Duodenal mucosa (tissue), 2 donors: ENCODE data around the gene POLN.

ENCODE experiments used
- H3K27ac ChIP-seq: one replicate; pipeline ENCODE4 v1.7.0; 2013; ENCODE audit warnings: low read depth, low read length
- H3K27me3 ChIP-seq, 2 donors: one replicate each; pipeline ENCODE4 v1.7.0; 2013; ENCODE audit warnings: low read length in 2 of 2, control low read depth in 1 of 2; ENCODE audit not compliant: insufficient read depth in 2 of 2, control insufficient read depth in 1 of 2
- H3K36me3 ChIP-seq, 2 donors: one replicate each; pipeline ENCODE4 v1.7.0; 2013; ENCODE audit warnings: low read length in 2 of 2, control low read depth in 1 of 2; ENCODE audit not compliant: insufficient read depth in 2 of 2, control insufficient read depth in 1 of 2
- H3K4me1 ChIP-seq, 2 donors: one replicate each; pipeline ENCODE4 v1.7.0; 2013; ENCODE audit warnings: low read length in 2 of 2, control low read depth in 1 of 2; ENCODE audit not compliant: insufficient read depth in 2 of 2, control insufficient read depth in 1 of 2
- H3K4me3 ChIP-seq, 2 donors: one replicate each; pipeline ENCODE4 v1.7.0; 2013; ENCODE audit warnings: low read length in 2 of 2, low read depth in 1 of 2
- H3K9ac ChIP-seq, 2 donors: one replicate each; pipeline ENCODE4 v1.7.0; 2013; ENCODE audit warnings: low read length in 2 of 2, low read depth in 1 of 2
- H3K9me3 ChIP-seq, 2 donors: one replicate each; pipeline ENCODE4 v1.7.0; 2013; ENCODE audit warnings: low read length in 2 of 2, control low read depth in 1 of 2; ENCODE audit not compliant: control insufficient read depth in 1 of 2

The POLN gene

DNA sequence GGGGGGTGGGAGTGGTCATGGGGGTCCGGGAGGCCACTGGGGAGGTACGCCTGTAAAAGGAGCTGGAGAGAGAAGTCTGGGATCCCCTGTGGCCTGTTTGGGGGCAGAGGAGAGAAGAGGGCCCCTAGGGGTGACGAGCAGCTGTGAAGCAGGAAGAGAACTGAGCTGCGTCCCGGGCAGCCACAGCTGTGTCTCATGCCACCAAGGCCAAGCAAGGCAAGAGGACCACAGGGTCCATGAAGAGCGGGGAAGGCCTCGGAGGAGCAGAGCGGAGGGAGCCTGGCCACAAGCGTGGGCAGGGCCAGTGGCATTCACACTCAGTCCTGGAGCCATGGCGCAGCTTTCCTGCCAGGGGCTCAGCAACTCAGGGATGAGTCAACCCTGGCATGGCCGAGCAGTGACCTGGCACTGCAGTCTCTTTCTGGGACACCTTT lies 196.4 kb downstream of the POLN start:
- Histone ChIP-seq H3K27me3 (peaks cover 11 to 27% of the 10 kb centered on the region in 2 donors), H3K9ac (no peak overlapping the region), H3K36me3 (no peaks in the 10 kb centered on the region), H3K9me3 (no peaks in the 10 kb centered on the region), H3K4me1 (peaks cover 0 to 9% of the 10 kb centered on the region in 2 donors), H3K4me3 (no peak overlapping the region), H3K27ac (no peak overlapping the region)

DNA sequence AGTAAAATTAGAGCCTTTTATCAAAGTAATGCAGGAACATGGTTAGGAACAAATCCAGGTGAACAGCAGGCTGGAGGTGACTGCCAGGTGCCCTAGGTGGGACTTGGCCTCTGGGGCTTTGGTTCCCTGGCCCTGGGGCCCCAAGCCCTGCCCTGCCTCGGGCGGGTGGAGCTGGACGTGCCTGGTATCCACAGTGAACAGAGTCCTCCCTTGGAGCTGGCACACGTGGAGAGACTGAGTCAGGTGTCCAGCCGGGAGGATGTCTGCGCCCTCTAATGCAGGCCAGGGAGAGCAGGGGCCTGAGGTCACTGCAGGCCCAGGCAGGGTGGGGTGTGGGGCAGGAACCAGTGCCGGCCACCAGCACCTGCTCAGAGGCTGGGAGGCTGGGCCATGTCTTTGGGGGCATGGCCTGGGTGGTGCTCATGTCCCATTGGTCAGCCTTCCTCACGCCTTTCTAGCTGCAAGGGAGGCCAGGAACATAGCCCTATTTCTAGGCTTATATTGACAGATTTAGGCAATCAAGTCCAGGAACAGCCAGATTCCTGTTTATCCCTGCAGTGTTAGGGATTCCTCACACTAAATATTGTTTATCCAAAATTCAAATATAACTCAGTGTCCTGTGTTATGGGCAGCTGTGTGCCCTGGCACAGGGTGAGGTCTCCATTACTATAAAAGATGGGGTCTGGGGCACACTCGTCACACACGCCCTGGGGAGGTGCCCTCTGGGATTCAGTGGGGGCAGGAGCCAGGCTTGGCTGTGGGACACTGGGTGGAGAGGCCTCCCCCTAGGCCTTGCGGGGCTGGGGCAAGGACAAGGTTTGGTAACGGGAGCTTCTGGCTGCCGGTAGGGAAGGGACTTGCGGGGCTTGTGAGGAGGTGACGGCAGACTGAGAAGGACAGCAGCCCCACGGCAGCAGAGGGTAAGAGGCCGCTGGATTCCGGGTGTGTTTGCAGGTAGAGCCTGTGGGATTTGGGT lies 197.1 kb downstream of the POLN start:
- Histone ChIP-seq H3K9ac (no peak overlapping the region), H3K9me3 (no peaks in the 10 kb centered on the region), H3K27me3 (peaks cover 11 to 27% of the 10 kb centered on the region in 2 donors), H3K4me3 (no peak overlapping the region), H3K36me3 (no peaks in the 10 kb centered on the region), H3K4me1 (peaks cover 0 to 9% of the 10 kb centered on the region in 2 donors), H3K27ac (no peak overlapping the region)

DNA sequence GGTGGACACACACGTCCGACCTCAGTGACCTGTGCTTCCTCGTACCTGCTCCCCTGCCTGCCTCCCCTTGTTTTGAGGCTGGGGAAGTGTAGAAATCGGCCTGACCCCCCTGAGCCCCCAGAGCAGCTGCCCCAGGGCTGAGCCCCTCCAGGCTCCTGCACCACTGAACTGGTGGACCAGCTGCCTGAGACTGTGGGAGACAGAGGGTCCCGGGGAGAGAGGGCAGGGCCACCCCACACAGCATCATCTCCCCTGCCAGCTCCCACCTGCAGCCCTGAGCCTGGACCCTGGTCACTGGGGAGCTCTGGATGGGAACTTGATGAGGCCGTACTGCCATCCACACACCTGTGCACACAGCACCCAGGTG lies 197.8 kb downstream of the POLN start:
- no peaks in the 10 kb centered on the region for H3K9me3 ChIP-seq
- H3K36me3 ChIP-seq, result no peaks in the 10 kb centered on the region
- H3K4me1 ChIP-seq, result peaks cover 0 to 9% of the 10 kb centered on the region in 2 donors
- H3K9ac ChIP-seq, result no peak overlapping the region
- peaks cover 11 to 27% of the 10 kb centered on the region in 2 donors for H3K27me3 ChIP-seq
- H3K27ac ChIP-seq, result no peak overlapping the region
- no peak overlapping the region for H3K4me3 ChIP-seq

DNA sequence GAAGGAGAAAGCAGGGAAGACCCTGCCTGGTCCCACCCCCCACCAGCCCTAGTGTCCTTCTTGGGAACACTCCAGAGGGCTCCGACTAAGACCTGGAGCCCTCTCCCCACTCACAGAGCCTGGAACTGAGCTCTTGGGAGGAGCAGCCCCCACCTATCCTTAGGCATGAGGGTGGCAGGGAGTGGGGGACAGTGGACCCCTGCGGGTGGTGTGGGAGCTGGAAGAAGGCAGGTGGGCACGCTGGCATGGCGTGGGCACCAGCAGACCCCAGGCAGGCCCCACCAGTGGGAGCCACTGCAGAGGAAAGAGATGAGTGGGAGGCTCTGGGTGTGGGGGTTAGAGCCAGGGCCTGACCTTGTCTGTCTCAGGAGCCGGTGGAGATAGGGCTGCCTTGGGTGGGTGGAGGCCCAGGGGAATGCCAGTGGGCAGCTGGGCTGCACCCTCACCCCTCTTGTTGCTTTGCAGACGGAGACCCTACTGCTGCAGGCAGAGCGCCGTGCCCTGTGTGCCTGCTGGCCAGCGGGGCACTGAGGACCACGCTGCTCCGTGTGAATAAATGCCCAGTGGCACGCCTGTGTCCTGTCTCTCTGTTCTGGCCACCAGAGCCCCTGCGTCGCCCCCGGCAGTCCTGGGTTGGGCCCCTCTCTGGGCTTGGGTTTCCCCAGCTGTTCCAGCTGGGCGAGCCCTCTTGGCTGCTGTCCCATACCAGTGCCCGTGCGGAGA lies 198.4 kb downstream of the POLN start:
- Histone ChIP-seq H3K36me3 (no peaks in the 10 kb centered on the region), H3K9ac (no peak overlapping the region), H3K9me3 (no peaks in the 10 kb centered on the region), H3K4me3 (no peak overlapping the region), H3K4me1 (peaks cover 0 to 9% of the 10 kb centered on the region in 2 donors), H3K27me3 (peaks cover 11 to 27% of the 10 kb centered on the region in 2 donors), H3K27ac (no peak overlapping the region)

DNA sequence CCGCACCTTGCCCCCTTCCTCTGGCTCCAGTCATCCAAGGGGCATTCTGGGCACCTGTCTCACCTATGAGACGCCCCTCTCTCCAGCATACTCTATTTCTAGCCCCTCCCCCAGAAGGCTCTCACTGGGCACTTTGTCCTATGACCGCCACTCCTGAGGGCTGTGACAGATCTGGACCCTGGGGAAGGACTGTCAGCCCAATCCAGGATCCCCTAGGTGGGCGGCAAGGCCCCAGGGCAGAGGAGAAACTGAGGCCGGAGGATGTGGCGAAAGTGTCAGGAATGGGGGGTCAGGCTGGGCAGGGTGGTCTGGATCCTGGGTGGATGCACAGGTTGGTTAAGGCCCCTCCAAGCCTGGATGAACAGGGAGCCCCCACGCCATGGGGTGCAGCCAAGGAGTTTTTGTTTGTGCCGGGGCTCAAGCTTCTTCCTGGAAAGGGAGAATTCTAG lies 198.9 kb downstream of the POLN start:
- Histone ChIP-seq H3K9me3 (no peaks in the 10 kb centered on the region), H3K4me1 (peaks cover 0 to 9% of the 10 kb centered on the region in 2 donors), H3K9ac (no peak overlapping the region), H3K36me3 (no peaks in the 10 kb centered on the region), H3K4me3 (no peak overlapping the region), H3K27me3 (peaks cover 11 to 27% of the 10 kb centered on the region in 2 donors), H3K27ac (no peak overlapping the region)

DNA sequence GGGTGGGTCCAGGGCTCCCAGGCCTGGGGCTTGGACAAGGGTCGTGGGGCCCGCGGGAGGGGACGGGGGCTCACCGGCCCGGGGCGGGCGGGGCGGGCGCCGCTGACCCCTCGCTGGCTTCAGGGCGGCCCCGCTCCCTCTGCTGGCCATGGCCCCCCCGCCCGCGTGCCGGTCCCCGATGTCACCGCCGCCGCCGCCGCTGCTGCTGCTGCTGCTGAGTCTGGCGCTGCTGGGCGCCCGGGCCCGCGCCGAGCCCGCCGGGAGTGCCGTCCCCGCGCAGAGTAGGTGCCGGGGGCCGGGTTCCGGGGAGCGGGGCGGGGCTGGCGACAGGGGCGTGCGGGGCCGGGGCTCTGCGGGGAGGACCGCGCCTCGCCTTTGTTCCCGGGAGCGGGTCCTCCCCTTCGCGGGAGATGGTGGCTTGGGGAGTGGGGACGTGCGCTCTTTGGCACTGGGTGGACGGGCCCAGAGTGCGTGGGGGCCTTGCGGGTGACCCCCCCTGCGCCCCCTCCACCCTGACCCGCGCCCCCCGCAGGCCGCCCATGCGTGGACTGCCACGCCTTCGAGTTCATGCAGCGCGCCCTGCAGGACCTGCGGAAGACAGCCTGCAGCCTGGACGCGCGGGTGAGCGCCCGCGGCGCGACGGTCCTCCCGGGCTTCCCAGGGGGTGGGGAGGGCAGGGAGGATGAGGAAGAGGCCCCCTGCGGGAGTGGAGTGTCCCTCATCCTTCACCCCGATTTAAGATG lies 199.5 kb downstream of the POLN start:
- Histone ChIP-seq H3K4me3 (peak overlapping the region; percentile 71 to 74), H3K27ac (no peak overlapping the region), H3K36me3 (no peaks in the 10 kb centered on the region), H3K27me3 (peaks cover 11 to 23% of the 10 kb centered on the region in 2 donors), H3K9ac (no peak overlapping the region), H3K9me3 (no peaks in the 10 kb centered on the region), H3K4me1 (peaks cover 0 to 9% of the 10 kb centered on the region in 2 donors)

DNA sequence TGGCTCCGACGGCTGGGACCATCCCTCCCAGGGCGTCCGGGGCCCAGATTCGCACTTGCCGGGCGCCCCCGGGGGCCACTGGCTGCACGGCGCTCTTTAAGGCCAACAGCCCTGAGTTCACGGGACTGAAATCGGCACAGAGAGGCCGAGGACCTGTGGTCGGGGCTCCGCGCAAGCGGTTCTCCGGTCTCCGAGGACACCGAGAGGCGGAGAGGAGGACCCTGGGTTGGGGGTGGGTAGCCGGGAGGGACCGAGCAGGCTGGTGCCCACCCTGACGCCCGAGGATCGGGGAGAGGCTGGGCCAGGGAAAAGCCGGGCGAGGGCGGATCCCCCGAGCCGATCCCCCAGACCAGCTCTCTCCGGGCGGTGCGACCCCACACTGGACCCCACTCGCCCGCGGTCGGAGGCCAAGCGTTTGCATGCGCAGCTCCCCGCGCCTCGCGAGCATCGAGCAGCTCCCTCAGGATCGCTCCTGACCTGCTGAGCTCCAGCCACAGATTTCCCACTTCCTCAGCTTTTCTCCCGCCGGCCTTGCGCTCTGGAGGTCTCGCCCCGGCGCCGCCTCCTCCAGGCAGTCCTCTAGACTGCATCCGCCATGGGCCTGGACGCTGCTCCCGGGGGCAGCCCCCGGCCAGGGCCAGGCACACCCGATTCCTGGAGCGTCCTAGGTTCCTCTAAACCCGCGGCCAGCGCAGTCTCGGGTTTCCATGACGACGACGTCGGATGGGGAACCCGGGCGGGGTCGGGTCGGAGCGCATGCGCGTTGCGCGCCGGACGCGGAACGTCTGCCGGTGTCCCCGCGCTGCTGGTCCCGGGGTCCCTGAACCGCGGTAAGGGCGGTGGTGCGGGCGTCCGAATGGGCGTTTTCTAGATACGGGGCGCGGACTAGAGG lies 200.4 kb downstream of the POLN start:
- no peaks in the 10 kb centered on the region for H3K36me3 ChIP-seq
- H3K9ac ChIP-seq, result no peak overlapping the region
- H3K27ac ChIP-seq, result no peak overlapping the region
- H3K4me3 ChIP-seq, result peak overlapping the region; percentile 71 to 74
- peaks cover 0 to 12% of the 10 kb centered on the region in 2 donors for H3K4me1 ChIP-seq
- no peaks in the 10 kb centered on the region for H3K9me3 ChIP-seq
- H3K27me3 ChIP-seq, result peaks cover 11 to 23% of the 10 kb centered on the region in 2 donors

DNA sequence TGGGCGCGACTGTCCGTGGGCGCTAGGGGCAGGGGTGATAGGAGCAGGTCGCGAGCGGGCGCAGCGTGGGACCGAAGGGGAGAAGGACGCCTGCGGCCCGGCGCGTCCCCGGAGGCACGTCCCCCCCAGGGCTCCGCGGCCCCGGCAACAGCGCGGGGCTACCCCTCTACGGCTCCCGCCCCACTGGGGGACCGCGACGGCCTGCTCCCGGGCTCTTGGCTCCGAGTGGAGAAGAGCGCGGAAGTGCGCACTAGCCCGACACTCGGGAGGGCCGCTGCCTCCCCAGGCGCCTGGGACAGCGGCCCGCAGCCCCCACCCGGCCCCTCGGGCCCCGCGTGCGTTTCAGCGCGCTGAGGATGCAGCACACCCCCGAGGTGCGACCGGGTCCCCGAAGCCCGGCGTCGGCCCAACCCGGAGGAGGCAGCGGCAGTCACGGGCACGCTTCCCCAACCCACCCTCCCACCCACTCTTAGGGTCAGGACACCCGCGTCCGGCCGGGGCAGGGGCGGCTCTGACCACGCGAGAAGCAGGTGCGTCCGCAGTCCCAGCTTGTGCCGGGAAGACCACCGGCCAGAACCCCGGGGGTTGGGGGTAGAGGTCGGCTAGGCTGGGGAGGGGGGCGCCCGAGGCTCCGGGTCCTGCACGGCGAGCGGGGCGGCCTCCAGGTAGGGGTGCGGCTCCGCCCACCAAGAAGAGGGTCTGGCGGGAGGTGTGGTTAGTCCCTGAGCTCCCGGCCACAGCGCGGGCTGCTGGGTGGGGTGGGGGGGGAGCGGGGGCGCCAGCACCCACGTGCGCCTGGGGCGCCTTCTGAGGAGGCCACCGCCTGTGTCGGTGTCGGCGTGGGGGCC lies 201.3 kb downstream of the POLN start:
- Histone ChIP-seq H3K4me1 (peaks cover 0 to 18% of the 10 kb centered on the region in 2 donors), H3K4me3 (peak overlapping the region in 1 of 2 donors; percentile 71), H3K36me3 (no peaks in the 10 kb centered on the region), H3K27me3 (peaks cover 11 to 23% of the 10 kb centered on the region in 2 donors), H3K9ac (no peak overlapping the region), H3K9me3 (no peaks in the 10 kb centered on the region), H3K27ac (no peak overlapping the region)
